NCI-H1694 (cell line): ENCODE results near the gene LRRC72.
"Not testable (repeated sequence)": the region's sequence is repeated elsewhere in the genome, so short reads cannot be mapped to it uniquely, and the experiment has no call there.

ENCODE experiments used
- DNase-seq: peaks from one replicate; lab custom pipeline; 2025; lab: John Stamatoyannopoulos, UW

Gene LRRC72

DNA sequence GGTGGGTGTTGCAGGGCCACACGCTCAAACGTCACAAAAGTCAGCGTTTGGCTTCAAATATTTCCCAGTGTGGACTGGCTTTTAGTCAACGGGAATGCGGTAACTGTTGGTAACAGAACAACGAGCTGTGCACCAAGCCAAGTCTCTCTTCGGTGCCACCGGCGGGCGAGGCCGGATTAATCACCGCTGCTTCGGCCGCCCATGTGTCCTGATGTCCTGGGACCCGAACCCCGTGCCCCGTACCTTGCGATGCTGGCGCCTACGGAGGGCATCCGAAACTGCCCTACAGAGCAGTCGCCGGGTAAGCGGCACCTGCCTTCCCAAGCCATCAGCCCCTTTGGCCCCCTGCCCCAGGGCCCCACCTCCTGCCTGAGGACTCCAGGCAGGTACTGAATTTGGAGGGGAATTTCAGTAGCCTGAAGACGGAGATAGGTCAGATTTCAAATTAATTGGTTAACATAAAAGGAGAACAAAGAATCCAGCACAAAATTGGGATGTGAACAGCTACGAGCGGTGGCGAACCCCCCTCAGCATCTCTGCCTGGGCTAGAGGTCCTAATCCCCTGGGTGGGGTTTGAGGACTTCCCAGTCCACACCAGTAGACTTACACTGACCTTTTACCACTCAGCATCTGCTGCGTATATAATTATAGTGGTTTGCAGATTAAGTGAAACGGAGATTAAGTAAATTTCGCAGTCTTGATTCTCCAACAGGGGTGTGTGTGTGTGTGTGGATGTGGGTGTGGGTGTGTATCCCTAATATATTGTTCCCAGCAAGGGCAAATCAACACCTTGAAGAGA lies at the start of gene LRRC72:
TSS of gene LRRC72 (plus strand) at position 84 of the 799 bp plus-strand sequence. CDS start at position 212, 128 bp downstream.
- no peak for DNase-seq

DNA sequence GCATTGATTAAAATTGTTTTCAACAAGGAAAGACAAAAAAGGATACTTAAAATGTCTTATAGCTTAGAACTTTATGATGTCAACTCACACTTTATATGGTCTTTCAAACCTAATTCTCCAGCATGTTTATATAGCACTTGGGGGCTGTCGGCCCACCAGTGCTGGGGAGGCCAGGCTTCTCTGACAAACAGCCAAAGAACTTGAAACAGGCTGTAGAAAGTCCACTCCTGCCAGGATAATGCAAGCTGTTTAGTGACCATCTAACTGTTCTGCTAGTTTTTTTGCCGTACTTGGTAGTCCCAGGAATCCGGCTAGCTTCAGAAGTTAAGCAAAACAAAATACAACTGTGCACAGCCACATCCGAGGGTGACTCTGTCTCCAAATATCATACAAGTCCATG lies 47.5 kb upstream of the LRRC72 start:
- DNase-seq: no peak

DNA sequence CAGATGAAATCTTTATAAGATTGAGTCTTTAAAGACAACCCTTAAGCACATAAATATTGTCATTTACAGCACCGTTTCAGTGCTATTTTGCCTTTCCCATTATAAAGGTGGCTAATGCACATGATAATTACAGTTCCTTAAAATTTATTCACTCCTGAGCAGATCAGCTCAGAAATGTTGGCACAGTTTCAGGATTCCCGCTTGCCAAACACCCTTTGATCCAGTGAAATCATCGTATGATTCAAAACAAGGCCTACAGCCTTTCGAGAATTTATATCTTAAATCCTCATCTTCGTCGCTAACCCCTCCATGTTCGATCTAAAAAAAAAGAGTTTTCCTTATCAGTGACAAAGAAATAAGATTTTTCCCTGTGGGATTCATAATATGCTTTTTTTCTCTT lies 47.0 kb upstream of the LRRC72 start:
- DNase-seq: no peak

DNA sequence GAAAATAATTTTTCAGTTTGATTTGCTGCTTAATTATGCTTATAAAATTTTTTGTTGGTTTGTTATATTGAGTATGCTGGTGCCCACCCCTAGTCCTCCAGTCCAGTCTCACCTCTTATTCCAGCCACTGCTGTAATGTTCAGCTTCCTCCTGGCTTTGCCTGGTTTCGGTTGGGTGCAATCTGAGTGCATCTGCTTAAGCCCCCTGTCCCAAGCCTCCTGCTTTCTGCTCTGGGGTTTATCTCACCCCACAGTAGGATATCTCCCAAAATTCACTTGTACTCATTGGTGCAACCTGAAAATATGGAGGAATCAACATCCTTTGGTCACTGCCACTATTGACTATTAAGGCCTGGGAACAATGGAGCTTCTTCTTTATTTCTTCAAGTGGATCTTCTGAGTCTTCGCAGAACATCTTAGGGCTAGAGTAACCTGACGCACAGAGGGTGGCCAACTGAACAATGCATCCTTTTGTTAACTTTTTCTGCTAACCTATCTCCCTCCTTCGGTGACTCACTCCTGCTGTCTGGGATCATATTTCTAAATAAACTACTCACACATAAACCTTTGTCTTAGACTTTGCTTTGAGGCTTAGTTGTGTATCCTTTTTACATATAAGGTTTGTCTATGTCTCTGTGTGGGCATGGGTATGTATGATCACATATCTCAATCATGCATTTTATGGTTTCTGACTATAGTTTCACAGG lies 42.0 kb upstream of the LRRC72 start:
- no peak for DNase-seq

DNA sequence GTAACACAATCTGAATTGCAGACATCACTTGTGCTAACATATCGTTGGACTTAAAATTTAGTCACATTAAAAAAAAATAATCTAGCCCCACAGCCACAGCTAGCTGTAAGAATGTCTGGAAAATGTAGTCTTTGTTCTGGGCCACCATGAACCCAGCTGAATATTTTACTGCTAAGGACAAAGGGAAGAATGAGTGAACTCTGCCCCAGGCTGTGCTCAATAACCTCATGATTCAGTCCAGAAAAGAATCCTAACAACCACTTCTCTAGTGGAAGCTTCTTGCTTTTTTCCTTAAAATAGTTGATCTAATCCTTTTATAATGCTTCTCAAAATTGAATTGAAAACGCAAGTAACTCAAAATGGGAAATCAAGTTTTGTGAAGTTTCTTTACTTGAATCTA lies 35.5 kb upstream of the LRRC72 start:
- no peak for DNase-seq

DNA sequence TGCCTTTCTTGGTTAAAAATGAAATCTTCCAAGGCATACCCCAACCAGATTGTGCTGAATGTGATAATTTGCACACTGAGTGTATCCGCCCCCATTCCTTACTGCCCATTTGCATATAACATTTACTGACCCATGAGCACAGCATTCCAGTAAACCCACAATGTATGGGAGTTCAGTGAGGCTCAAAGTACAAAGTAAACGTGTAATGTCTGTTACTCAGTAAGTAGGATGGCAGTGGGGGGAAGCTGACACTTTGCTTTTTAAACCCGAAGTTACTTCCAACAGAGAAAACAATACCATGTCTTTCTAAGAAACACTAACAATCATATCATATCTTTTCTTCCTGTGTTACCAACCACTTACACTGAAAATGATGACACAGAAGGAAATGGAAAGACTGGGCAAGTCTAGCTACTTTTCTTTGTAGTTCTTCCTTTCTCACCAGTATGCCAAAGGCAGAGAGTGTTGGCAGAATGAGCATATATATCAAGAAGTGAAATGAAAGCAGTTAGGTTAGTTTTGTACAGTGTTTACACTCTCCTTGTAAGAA lies 34.0 kb upstream of the LRRC72 start:
- DNase-seq: no peak

DNA sequence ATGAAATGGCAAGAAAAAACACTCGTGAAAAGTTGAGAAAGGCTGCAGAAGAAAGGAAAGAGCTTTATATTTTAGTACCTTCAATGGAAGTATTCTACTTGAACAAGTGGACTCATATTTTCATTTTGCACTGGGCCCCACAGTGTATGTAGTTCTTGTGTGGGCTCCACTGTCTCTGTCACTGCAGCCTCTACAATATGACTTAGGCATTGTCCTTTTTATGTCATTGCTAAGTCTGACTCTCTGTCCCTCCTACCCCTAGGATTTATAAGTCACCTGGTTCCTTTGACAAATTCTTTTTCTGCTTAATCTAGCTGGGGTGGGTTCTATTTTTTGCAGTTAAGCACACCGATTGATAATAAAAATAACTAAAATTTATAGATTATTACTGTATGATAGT lies 33.4 kb upstream of the LRRC72 start:
- DNase-seq: no peak

DNA sequence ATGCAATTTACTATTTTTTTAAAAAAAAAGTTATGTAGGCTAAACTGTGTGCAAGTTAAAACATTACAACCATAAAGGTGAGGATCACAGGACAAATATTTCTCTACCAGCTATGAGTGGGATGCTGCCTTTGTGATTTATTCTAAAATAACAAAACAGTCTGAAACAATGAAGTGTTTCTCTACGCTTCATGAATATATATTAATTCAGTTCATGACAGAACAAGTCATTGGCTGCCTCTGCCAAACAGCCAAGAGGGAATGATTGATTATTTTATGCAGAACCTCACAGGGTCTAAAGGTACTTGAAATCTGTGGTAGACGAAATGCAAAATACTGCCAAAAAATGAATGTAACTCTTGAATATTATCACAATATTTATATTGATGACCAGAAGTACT lies 32.1 kb upstream of the LRRC72 start:
- no peak for DNase-seq

DNA sequence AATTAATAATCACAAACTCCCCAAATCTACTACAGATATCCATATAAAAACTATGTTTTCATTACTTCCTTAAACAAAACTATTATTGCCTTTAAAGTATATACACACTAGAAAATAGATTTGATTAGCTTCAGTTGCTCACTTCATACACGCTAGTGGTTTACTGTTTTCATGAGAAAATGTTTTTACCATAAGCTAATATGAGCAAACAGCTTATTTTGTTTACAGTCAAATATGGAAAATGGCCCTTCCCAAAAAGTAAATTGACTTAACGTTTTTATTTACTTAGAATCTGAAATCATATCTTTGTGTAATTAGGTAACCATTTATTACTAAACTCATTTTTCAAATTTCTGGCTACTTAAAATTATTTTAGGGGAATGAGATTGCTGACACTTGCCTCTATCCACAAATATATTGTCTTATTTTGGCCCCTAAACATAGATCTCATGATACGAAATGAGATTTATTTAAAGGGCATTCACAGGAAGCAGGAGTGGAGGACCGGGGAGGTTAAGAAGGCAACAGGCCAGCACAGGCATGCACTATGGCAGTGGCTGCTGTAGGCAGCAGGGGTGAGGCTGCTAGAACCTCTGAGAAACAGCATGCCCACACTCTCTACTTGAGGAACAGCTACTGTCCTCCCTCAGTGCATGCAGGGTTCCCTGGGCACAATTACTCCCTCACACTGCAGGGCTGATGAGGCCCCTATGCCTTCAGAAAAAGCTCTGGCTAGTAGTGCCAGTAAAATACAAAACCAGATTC lies 31.5 kb upstream of the LRRC72 start:
- no peak for DNase-seq

DNA sequence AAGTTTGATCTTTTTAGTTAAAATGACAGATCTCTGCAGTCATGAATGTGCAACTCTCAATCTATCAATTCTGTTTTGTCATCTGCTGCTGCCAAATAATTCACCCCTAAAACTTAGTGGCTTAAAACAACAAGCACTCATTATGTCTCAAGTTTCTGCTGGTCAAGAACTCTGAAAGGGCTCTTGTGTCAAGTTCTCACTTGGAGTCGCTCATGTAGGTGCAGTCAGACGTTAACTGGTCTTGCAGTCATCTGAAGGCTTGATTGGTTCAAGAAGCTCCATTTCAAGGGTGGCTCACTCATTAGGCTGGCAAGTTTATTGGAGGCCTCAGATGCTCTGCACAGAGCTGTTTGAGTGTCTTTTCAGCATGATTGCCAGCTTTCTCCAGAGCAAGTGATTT lies 28.5 kb upstream of the LRRC72 start:
- no peak for DNase-seq

DNA sequence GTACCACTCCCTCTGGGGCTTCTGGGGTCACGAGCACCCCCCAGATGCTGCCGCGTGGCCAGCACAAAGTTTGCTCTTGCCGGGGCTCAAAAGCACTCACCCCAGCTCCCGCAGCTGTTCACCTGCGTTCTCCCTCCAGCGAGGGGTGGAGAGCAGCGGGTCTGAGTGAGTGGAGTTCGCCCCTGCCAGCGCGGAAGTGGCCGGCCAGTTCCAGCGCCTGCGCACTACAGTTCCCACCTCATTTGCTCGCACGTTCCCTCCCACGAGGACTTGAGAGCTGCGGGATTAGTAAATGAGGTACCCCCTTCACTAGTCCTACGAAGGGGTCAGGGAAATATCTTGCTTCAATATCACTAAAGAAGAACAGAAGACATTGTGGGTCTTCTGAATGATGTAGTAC lies 24.3 kb upstream of the LRRC72 start:
- no peak for DNase-seq

DNA sequence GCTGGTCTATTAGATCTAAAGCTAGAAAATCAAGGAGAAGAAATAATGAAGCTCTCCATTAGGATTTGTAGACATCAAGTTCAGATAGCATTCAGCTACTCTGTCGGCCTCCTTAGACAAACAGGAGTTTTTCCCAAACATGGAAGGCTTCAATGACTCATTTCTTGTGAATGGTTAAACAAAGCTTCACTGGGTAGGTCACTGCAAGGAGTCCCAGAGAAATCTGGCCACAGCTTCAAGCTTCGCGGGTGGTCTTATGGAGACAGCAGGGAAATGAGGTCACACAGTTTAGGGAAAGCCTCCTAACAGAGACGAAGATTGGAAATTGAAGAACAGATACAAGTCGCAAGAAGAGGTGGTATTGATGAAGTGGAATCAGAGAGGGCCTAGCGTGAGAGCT lies 22.6 kb upstream of the LRRC72 start:
- DNase-seq: no peak

DNA sequence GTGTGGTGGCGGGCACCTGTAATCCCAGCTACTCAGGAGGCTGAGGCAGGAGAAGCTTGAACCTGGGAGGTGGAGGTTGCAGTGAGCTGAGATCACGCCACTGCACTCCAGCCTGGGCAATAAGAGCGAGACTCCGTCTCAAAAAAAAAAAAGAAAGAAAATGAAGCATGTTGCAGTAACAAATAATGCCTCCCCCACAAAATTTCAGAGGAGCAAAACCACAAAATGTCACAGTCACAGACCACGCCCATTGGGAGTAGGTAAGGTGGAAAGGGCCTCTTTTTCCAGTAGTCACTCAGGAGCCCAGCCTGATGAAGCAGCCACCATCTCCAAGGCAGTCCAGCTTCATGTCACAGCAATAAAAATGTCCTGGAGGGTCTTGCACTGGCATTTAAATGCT lies 20.2 kb upstream of the LRRC72 start:
- DNase-seq: not testable (repeated sequence)

DNA sequence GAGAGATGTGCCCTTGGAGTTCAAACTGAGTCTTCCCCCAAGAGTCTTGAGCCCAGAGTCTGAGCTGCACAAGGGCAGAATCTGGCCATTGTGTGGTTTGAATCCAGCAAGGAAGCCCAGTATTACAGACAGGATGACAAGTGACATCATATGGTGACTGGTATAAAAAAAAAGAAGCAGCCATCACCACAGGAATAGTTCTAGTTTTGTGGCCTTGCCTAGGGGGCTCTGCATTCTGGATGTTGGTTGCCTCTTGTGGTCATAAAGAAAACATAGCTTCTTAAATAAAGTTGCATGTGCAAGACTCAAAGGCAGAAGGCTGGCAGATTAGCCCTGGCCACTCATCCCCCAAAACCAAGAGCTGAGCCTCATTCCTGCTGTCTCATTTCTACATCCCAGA lies 16.8 kb upstream of the LRRC72 start:
- DNase-seq: no peak

DNA sequence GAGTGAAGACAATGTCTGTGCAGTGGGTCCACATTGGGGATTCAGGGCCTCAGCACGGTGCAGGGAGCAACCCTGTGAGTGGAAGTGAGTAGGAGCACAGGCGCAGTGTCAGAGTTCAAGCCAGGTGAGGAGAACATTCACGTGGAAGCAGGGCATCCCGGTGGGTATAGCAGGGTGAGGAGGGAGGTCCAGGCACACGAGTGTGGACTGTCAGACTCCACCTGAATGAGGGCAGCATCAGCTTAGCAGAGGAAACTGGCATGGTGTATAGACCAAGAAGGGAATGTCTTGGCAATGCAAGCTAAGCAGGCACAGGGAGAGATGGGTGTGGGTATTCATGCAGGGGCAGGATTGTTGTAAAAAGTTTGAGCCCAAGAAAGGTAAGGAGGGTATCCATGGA lies 15.3 kb upstream of the LRRC72 start:
- no peak for DNase-seq

DNA sequence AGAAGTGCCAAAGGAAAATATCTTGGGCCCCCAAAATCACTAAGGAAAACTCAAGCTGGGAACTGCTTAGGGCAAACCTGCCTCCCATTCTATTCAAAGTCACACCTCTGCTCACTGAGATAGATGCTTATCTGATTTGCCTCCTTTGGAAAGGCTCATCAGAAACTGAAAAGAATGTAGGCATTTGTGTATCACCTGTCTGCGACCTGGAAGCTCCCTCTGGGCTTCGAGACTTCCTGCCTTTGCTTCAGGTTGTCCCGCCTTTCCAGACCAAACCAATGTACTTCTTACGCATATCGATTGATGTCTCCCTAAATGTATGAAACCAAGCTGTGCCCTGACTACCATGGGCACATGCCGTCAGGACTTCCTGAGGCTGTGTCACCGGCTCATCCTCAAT lies 14.5 kb upstream of the LRRC72 start:
- DNase-seq: no peak

DNA sequence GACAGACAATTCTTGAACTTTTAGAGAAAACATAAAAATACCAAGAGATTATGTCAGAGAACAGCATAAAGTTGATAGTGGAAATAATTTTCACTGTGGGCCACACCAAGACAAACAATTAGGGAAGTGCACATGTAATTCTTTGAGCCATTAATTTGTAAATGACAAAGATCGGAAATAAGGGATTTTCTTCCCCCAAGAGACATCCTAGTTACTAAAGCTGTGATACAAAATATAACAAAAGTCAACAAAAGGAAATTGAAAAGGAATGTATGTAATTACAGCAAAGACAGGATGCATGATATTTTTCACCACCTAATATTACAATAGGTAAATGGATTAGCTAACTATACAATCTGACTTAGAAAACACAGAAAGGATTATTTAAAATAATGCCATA lies 12.4 kb upstream of the LRRC72 start:
- no peak for DNase-seq

DNA sequence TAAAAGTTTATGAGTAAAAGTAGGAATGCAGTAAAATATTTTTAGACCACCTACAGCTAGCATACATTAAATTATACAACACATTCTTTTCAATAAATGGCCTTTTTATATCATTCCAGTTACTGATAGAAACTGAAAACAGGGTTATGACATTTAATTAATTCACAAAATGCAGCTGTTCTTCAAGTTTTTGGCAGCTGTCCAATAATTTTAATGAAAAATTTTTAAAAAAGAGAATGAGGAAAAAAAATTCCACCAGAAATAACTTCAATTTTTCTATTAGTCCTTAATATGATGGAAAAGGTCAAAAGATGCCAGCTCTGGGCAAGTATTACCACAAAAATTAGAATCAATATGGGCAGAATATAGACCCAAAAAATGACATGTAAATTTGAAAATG lies 11.9 kb upstream of the LRRC72 start:
- no peak for DNase-seq

DNA sequence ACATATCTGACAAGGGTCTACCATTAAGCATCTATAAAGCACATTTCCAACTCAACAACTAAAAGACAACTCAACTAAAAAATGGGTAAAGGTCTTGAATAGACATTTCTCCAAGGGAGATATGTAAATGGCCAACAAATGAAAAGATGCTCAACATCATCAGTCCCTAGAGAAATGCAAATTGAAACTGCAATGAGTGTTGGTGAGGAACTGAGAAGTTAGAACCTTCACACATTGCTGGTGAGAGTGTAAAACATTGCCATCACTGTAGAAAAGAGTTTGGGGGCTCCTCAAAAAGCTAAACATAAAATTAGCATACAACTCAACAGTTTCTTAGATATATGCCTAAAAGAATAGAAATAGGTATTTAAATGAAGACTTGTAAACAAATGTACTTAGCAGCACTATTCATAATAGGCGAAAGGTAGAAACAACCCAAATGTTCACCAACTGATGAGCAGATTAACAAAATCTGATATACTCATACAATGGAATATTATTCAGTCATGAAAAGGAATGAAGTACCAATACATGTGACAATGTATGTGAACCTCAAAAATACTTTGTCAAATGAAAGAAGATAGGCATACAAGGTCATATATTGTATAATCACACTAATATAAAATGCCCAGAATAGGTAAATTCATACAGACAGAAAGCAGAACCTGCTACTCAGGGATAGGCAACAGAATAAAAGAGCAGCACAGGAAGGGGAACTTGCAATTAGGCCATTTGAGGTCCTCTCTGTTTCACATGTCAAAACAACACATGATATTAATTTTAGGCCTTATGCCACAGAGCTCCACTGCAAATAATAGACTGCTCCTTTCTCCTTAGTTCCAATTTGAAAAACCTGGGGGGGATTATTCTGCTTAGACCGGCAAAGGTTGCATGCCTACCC lies 10.6 kb upstream of the LRRC72 start:
- DNase-seq: no peak

DNA sequence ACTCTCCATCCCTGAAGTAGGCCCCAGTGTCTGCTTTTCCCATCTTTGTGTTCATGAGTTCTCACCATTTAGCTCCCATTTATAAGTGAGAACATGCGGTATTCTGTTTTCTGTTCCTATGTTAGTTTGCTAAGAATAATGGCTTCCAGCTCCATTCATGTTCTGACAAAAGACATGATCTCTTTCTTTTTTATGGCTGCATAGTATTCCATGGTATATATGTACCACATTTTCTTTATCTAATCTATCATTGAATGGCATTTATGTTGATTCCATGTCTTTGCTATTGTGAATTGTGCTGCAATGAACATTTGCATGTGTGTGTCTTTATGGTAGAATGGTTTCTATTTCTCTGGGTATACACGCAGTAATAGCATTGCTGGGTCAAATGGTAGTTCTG lies 6.6 kb upstream of the LRRC72 start:
- not testable (repeated sequence) for DNase-seq

DNA sequence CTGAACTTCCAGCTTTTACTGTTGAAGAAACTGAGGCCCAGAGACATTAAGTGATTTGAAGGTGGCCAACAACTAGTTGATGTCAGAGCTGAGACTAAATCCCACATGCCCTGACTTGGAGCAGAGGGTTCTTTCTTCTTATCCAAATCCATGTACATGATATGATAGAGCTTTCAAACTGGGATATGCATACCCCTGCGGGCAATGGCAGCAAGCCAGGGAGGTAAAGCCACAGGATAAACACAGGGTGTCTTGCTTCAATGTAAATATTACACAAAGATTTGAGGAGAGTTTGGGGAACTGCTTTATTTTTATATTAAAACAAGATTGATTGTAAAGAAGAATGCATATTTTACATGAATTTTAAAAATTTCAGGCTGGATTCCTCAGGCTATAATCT lies 2.3 kb upstream of the LRRC72 start:
- no peak for DNase-seq

DNA sequence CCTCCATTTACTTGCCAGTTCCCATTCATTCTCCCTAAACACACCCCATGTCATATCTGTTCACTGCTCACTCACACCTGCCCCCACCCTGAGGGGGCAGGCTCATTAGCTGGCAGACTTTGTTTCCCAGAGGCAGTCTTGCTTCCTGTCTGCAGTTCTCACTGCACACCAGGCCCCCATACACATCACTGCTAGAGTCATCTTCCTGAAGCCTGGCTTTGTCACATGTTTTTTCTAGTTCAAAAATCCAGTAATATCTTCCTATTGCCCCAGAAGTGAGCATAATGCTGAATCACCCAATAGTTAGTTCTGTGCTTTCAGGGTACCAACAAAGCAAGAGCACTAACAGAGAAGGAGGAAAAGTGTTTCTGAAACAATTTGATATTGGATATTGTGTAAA lies 1.9 kb downstream of the LRRC72 start:
- no peak for DNase-seq
